ENCODE results near the gene ZMYM5. TPM values are rescaled to one million over a fixed set of nuclear protein-coding genes. Genes with fewer than 3 reads are reported as not detected.
A peak's percentile ranks its signal among the peaks of the same experiment; 100 is the strongest.

ZMYM5 gene
- total and polyA plus RNA-seq, 11 donors, result 5.0 to 10.2 (median 7.4) TPM

- ATAC-seq (peak in 3 of 4 donors; percentile 48 to 79 (median 57)), DNase-seq (peak in 1 of 5 donors; percentile 37)
- intact Hi-C loops (cut with DNase I), result no loop called here
- WGBS, 4 donors, result 36 to 63% (median 44%) methylated on average over 2 of the region's 2 CpGs
- H3K36me3 ChIP-seq, result peaks cover 0 to 68% (median 58%) of the 10 kb centered on the region in 9 donors
- no peaks in the 10 kb centered on the region for H3K27me3 ChIP-seq
- H3K4me3 ChIP-seq, result no peak overlapping the region
- peaks cover 0 to 19% (median 13%) of the 10 kb centered on the region in 12 donors for H3K4me1 ChIP-seq
- peak overlapping the region in 2 of 12 donors; percentile 7 to 60 for H3K27ac ChIP-seq
- H3K9me3 ChIP-seq, result no peaks in the 10 kb centered on the region
- no peak for TF ChIP-seq POLR2A (IDR thresholded peaks at IDR 0.05)
Measured at GRCh38 chr13:19845758-19846157, 17.7 kb downstream of the ZMYM5 start.

- TF ChIP-seq CTCF (IDR thresholded peaks at IDR 0.05) (no peak), POLR2A (IDR thresholded peaks at IDR 0.05) (no peak)
- ATAC-seq (peak in 1 of 4 donors; percentile 69), DNase-seq (no peak)
- Histone ChIP-seq H3K27me3 (no peaks in the 10 kb centered on the region), H3K4me3 (peak overlapping the region in 1 of 12 donors; percentile 20), H3K36me3 (peaks cover 0 to 72% (median 52%) of the 10 kb centered on the region in 9 donors), H3K4me1 (peaks cover 0 to 19% (median 10%) of the 10 kb centered on the region in 12 donors), H3K27ac (no peak overlapping the region), H3K9me3 (no peaks in the 10 kb centered on the region)
- 40 to 57% (median 47%) methylated on average over 4 of the region's 4 CpGs for WGBS, 4 donors
- intact Hi-C loops (cut with DNase I), result no loop called here
Measured at GRCh38 chr13:19838865-19839275, 24.6 kb downstream of the ZMYM5 start.

DNA sequence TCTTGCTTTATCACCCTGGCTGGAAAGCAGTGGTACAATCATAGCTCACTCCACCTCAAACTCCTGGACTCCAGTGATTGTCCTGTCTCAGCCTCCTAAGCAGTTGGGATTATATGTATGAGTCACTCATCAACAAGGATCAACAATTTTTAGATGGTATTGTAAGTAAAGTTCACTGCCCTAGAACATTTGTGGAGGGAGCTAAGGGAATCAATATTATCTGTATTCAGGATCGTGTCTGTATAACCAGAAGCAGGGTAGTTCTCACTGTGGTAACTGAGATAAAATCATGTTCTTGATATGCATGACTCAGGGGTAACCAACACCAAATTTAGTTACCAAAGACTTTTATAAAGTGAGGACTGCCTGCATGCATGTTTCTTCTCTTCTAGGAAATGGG is 27.0 kb downstream of the ZMYM5 start:
- Histone ChIP-seq H3K4me3 (no peak overlapping the region), H3K4me1 (peaks cover 0 to 14% (median 9%) of the 10 kb centered on the region in 12 donors), H3K9me3 (no peaks in the 10 kb centered on the region), H3K27ac (no peak overlapping the region), H3K36me3 (peaks cover 0 to 81% (median 72%) of the 10 kb centered on the region in 9 donors), H3K27me3 (no peaks in the 10 kb centered on the region)
- ATAC-seq, result no peak
- DNase-seq, result no peak
- TF ChIP-seq POLR2A (IDR thresholded peaks at IDR 0.05) (no peak), CTCF (IDR thresholded peaks at IDR 0.05) (no peak)
- WGBS, 4 donors, result 83 to 91% (median 87%) methylated on average over 1 of the region's 1 CpG
- intact Hi-C loops (cut with DNase I), result no loop called here

DNA sequence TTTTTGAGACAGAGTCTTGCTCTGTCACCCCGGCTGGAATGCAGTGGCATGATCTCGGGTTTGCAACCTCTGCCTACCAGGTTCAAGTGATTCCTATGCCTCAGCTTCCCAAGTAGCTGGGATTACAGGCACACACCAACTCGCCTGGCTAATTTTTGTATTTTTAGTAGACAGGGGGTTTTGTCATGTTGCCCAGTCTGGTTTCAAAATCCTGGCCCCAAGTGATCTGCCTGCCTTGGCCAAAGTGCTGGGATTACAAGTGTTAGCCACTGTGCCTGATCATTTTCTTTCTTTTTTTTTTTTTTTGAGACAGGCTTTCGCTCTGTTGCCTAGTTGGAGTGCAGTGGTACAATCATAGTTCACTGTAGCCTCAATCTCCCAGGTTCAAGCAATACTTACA is 28.7 kb downstream of the ZMYM5 start:
- DNase-seq, result no peak
- no peak for ATAC-seq
- Histone ChIP-seq H3K4me3 (no peak overlapping the region), H3K27me3 (no peaks in the 10 kb centered on the region), H3K9me3 (no peaks in the 10 kb centered on the region), H3K27ac (no peak overlapping the region), H3K36me3 (peaks cover 0 to 90% (median 87%) of the 10 kb centered on the region in 9 donors), H3K4me1 (peaks cover 0 to 14% (median 8%) of the 10 kb centered on the region in 12 donors)
- WGBS, 4 donors, result 89 to 94% (median 91%) methylated on average over 4 of the region's 4 CpGs
- intact Hi-C loops (cut with DNase I), result no loop called here
- TF ChIP-seq POLR2A (IDR thresholded peaks at IDR 0.05) (no peak), CTCF (IDR thresholded peaks at IDR 0.05) (no peak)

- intact Hi-C loops (cut with DNase I), result no loop called here
- DNase-seq, result no peak
- Histone ChIP-seq H3K4me3 (no peak overlapping the region), H3K4me1 (peaks cover 0 to 5% (median 0%) of the 10 kb centered on the region in 12 donors), H3K9me3 (no peaks in the 10 kb centered on the region), H3K27me3 (no peaks in the 10 kb centered on the region), H3K27ac (no peak overlapping the region), H3K36me3 (peaks cover 0 to 70% (median 59%) of the 10 kb centered on the region in 9 donors)
- no peak for ATAC-seq
- no peak for TF ChIP-seq POLR2A (IDR thresholded peaks at IDR 0.05)
- TF ChIP-seq CTCF (IDR thresholded peaks at IDR 0.05), result no peak
- 73 to 87% (median 84%) methylated on average over 3 of the region's 3 CpGs for WGBS, 4 donors
Measured at GRCh38 chr13:19822673-19823072, 40.8 kb downstream of the ZMYM5 start.

Data from heart left ventricle (tissue), 16 donors.